ENCODE measurements around the gene NCOA7.

- TF ChIP-seq CTCF (IDR thresholded peaks at IDR 0.05; ENCODE audit: insufficient read depth, low read length, poor library complexity, severe bottlenecking) (no peak), EZH2phosphoT487 (conservative IDR thresholded peaks at IDR 0.05; ENCODE audit: low read length) (no peak)
Observed at GRCh38 chr6:125974214-125974866, 183.6 kb downstream of the NCOA7 start.

Measured in SU-DHL-6 (cell line).